Activated CD4-positive, alpha-beta T cell treated with anti-CD3 and anti-CD28 coated beads, Interleukin-2, amount 50 U/mL, for 1 hour (primary cell): Measurements from ENCODE around the gene SCIN.
"Not testable (repeated sequence)": the region's sequence is repeated elsewhere in the genome, so short reads cannot be mapped to it uniquely, and the experiment has no call there.

Experiments used
- DNase-seq: peaks from one replicate; pipeline ENCODE4 v3.0.0-alpha.2; 2020

The SCIN gene

GRCh38 chr7:12620371-12620770, 49.9 kb downstream of the SCIN start:
- no peak for DNase-seq

- DNase-seq, result no peak
Observed at GRCh38 chr7:12623223-12623622, 52.7 kb downstream of the SCIN start.

- no peak for DNase-seq
Observed at GRCh38 chr7:12623885-12624498, 53.5 kb downstream of the SCIN start.

GRCh38 chr7:12625836-12626235, 55.3 kb downstream of the SCIN start:
- no peak for DNase-seq

GRCh38 chr7:12629816-12630512, 59.4 kb downstream of the SCIN start:
- no peak for DNase-seq

DNA sequence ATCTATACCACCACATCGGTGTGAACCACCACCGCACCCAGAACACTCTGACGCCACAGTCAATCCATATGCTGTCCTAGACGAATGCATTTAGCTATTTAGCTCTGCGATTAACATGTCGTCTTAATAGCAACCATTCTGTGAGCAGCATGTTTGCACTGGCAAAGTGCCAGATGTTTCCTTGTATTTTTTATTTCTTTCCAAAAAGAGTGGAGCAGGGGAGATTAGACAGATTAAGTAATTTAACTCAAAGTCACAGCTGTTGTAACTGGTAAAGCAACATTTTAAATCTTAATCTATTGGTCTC, 59.9 kb downstream of the SCIN start:
- DNase-seq, result no peak

- no peak for DNase-seq
Observed at GRCh38 chr7:12633582-12633981, 63.1 kb downstream of the SCIN start.

DNA sequence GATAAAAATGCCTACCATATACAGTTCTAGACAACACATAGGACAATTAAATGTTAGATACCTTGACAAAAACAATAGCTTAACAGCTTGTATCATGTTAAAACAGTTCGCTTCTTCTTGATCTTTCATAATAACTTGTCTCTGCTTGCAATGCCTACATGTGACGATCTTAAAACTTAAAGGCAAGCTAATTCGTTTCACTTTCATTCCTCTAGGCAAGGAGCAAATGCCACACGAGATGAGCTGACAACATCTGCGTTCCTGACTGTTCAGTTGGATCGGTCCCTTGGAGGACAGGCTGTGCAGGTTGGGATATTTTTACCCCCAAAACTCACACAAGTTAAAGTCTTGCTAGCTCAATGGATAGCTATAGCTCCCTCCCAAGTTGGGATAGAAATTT, 65.3 kb downstream of the SCIN start:
- no peak for DNase-seq

- no peak for DNase-seq
Observed at GRCh38 chr7:12637328-12637727, 66.8 kb downstream of the SCIN start.

DNA sequence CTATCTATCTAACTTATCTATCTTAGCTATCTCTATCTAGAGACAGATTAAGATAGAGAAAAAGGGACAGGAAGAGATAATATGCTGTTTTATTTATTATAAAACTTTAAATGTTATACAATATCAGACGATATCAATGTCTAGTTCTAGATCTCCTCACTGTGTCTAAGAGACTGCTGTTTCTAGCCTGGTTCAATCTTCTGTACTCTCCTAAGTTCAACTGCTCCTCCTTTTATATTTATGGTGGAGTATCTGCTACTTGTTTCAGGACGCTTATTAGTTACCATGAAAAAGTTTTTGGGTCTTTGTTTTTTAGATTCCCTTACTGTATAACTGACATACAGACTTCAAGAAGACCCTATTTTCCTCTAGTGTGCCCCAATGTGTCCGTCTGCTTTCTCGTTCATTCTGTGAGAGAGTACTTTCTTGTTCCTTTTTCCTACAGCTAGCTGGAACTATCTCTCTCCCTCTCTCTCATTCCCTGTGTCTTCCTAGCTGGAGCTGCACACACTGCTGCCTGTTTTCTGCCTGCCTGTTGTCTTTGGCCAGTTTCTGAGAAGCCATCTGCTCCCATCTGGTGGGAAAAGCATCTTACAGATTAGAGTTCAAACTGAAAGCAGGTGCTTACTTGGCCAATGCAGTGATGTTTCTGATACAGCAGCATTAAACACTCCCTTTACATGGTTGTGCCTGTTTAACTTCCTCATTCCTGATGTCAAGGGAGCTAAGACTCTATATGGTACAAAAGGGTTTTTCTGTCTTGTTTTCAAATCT, 67.5 kb downstream of the SCIN start:
- DNase-seq, result no peak

- DNase-seq, result no peak
Observed at GRCh38 chr7:12638851-12639456, 68.4 kb downstream of the SCIN start.

GRCh38 chr7:12640299-12641096, 70.0 kb downstream of the SCIN start:
- no peak for DNase-seq

GRCh38 chr7:12641196-12641595, 70.7 kb downstream of the SCIN start:
- DNase-seq, result no peak

GRCh38 chr7:12642508-12642907, 72.0 kb downstream of the SCIN start:
- DNase-seq, result no peak

DNA sequence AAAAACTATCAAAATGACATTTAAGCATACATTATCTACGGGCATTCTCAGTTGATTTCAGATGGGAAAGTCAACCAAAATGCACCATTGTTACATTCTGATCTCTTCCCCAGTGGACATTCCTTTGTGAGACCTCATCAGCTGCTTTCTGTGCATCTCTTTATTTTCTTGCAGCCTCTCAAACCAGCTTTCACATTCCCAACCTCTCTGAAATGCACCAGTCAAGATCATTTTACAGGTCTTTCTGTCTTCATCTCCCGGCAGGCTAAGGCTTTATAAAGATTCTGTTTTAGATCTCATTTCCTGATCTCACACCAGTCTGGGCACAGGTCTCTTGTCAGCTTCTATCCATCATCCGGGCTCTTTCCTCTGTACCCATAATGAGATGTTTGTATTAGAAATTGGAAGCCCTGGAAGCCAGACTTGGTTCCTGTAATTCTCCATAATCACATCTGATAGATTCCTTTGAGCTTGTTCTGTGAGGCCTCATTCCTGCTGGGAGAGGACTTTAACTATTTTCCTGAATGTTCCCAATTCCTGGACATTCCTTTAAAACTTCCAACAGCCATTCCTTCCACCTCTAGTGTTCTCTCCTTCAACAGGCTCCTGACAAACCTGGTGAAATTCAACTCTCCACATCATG, 72.6 kb downstream of the SCIN start:
- DNase-seq, result no peak

DNA sequence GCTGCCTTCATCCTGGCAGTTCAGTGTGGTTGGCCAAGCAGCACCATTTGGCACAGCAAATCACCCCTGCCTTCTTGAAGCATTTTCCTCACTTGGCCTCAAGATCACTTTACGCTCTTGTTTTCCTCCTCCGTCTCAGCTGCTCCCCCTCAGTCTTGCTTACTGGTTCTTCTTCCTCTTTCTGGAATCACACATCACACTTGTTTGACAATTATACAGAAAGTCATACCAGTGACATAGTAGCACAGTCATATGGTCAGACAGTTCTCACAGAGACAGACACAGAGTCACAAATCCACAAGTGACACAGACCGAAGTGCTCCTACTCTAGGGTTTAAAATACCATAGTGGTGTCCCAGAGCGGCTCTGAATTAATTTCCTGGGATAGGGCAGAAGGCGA, 73.1 kb downstream of the SCIN start:
- DNase-seq, result no peak

DNA sequence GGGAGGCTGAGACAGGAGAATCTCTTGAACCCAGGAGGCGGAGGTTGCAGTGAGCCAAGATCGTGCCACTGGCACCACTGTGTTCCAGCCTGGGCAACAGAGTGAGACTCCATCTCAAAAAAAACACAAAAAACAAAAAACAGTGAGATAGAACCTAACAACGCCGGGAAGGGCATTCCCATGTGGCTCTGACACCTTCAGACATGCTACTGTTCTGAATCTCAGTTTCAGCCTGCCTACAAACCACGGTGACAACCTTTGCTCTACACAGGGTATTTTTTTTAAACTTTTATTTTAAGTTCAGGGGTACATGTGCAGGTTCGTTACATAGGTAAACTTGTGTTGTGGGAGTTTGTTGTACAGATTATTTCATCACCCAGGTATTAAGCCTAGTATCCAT, 74.7 kb downstream of the SCIN start:
- DNase-seq, result not testable (repeated sequence)

GRCh38 chr7:12646139-12646538, 75.6 kb downstream of the SCIN start:
- no peak for DNase-seq

DNA sequence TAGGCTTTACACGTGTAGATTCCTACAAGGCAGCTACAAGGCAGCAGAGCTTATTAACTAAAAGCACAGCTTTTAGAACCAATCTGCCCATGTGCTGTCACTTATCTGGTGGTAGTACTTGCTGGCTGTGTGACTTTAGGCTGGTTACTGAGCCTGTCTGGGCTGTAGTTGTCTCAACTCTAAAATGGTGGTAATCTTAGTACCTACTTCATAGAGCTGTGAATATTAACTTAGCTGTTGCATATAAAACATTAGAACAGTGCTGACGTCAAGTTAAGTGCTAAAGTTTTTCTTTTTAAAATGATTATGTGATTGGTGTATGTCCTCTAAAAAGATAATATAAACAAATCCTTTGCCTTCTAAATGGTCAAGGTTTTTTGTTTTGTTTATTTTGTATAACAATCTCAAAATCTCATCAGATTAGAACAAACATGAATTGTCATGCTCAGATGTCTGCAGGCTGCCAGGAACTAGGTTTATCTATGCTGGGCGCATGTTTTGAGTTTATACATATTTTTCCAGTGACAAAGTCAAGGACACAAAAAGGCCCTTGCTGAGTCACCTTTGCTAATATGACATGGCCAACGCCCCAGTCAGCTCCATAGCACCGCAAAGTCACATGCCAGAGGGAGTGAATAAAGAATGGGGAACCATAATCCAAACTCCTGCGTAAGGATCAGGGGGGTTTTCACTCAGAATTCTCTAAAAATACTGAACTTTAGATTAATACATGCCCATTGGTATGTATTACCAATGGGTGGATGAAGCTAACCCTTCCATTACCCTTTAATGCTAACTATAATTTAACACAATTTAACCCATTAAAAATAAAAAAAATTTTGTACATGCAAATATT, 77.1 kb downstream of the SCIN start:
- DNase-seq, result no peak

GRCh38 chr7:12648704-12649261, 78.3 kb downstream of the SCIN start:
- DNase-seq, result no peak

- DNase-seq, result no peak
Observed at GRCh38 chr7:12649348-12649747, 78.8 kb downstream of the SCIN start.
